ENCODE measurements around the gene IHH.

Gene IHH

DNA sequence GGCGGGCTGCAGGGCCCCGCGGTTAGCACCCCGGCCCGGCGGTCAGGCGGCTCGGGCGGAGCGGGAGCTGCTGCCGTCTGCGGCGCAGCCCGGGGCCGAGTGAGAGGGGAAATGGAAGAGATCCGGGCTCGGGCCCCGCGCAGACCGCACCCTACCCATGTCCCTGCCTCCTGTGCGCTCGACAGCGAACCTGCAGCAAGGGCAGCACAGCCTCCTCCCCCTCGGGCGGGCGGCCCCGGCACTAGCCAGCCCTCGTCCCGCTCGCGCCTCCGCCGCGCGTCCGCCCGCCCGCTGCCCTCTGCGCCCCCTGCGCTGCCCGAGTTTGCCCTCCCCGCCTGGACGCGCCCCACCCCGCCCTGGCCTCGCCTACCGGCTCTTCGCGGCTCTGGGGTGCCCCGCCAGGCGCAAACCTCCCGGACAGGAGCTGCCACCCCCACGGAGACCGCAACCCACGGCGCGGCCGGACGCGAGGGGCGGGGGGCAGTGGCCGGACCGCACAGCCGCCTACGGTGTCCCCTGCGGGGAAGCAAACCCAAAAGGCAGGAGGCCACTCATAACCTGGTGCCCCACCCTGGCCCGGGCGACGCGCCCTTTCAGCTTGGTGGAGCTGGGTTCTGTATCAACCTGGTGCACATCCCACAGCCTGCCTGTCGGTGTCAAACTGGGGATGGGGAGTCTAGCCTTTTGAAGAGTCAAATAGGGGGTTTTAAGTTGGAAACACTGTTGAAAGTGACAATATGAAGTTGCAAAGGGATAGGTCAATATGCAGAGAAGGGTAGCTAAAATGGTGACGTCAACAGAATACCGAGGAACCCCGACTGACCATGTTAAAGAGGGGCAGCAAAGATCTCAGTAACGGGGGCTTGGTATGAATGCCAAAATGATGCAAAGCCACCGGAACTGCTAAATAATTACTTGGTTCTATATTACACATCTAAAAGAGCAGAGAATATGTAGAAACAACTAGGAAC is at the start of gene IHH:
IHH (minus strand) TSS at position 101 of the 971 bp plus-strand sequence. CDS start 454 bp downstream, outside the sequence.
- no peak for DNase-seq

DNA sequence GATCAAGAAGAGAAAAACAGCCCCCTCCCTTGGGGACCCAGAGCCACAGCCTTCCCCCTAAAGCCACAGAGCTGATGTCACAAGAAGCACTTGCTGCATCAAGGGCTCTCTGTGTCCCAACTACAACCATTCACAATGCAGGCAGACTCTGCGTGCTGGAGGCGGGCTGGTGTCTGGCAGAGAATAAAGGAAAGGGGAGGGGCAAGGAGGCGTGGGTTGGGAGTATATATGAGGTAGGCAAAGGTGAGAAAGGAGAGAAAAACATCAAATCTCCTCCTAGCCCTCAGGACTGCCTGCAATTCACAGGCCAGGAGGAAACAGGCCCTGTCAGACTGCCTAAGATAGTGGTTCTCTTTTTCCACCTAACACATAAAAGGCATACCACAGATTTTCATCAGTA is 48.8 kb upstream of the IHH start:
- no peak for DNase-seq

DNA sequence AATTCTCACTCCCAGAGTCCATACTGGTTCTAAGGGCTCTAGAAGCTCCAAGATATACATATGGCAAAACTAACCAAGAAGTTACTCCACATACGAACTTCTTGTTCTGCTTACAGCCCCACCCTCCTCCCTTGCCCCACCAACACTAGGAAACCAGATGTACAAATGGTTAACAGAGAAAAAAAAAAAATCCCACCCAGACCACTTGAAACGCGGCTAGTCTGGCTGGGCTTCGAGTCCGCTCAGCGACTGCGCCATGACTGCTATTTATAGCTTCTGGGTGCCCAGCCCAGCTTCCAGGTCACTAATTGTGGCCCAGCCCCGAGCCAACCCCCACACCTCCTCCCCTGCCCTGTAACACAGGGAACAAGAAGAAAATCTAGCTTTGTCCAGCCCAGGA is 47.0 kb upstream of the IHH start:
- DNase-seq: no peak

DNA sequence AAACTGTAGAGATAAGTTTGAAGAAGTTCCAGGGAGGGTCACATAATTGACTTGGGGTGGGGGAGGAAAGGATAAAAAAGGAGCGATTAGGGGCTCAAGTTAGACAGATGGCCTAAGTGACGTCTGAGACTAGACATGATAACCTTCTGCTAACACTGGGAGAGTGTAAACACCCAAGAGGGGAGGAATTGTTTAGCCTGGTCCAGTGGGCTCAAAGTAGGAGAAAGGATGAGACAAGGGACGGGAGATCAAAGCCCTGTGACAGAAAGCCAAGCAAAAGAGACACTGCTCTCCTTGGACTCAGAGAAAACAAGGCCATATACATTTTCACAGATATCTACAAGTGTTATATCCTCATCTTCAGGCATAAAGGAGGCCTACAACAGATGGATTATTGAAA is 45.5 kb upstream of the IHH start:
- DNase-seq: no peak

DNA sequence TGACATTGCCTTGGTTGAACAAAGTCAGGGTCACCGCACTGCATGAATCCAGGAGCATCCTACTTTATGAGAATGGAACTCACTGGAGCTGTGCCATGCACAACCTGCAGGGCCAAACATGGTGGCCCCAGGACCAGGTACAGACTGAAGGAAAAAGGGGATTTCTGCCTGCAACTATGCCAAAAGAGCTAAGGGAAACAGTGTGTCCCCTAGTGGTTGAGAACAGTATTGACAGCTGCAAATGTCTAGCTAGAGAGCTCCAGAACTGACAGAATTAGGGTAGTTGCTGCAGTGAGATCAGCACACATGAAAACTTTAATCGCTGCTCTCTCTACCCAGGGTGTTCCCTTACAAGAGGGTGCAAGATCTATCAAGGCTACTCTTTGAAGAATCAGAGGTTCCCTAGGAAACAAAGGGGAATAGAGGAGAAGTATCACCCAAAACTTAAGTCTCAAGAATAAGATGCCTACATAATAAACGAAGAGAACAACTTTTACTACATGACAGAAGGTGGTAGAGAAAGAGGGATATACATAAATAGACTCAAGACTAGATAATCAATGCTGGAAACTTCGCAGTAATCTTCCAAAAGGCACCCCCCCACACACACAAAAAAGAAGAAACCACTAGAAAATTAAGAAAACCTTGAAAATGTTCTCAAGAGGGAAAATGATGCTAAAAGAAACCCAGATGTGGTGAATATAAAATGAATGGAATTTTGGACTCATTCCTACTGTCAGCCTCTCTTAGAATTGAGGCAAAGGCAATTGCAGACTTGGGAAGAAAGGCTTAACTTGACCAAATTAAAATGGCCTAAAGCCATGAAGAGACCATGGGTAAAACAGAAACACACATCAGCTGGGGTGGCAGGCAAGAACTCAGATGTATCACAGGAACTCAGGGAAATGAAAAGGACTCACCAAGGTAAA is 43.6 kb upstream of the IHH start:
- no peak for DNase-seq

DNA sequence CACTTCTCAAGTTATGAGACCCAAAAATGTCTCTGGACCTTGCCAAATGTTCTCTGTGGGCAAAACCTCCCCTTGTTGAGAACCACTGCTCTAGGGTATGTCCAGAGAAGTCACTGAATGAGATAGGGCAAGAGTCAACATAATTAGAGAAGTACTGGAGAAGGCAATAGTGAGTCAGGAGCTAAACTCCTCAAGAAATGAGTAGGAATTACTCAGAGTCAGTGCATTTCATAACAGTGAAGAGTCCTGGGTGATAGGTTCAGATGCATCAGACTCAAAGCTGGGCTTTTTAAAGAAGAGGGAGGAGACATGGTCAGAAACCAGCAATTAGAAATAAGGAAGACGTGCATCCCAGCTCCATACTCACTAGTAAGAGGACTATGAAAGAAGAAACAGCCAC is 38.6 kb upstream of the IHH start:
- DNase-seq: peak; percentile 20

DNA sequence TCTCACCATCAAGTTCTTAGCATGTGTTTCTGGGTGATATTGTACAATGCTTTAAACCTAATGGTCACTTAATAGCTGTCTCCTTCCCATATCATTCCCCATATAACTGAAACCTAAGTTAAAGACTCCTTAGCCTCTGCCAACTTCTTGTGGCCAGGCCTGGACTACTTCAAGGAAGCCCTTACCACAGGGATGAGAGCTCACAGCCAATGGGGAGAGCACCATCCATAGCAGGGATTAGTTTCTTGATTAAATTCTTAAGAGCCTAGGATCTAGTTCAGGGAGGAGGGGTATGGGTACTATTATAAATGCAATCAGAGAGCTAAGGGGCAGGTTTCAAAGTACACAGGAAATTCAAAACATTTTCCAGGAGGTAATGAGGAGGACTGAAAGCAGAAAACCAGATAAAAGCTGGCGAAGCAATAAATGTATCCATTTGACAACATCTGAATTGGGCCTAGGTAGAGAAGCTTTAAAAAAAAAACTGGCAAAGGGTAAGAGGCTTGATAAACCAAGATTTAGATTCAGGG is 34.8 kb upstream of the IHH start:
- no peak for DNase-seq

DNA sequence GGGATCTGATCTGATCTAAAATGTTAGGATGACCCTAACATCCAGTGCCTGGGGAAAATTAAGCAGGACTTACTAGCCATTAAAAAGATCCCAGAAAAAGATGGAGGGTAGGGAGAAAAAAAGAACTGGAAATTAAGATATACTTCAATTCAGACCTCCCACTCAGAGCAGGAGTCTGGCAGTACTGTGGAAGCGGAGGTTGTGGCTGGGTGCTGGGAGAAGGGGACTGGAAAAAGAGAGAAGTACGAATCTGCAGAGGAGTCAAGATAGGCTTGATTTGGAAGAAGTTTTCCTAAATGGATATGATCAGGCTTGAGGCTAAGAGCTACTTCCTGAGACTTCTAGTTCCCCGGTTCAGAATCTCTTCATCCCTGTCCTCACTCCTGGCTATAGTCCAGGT is 33.5 kb upstream of the IHH start:
- no peak for DNase-seq

DNA sequence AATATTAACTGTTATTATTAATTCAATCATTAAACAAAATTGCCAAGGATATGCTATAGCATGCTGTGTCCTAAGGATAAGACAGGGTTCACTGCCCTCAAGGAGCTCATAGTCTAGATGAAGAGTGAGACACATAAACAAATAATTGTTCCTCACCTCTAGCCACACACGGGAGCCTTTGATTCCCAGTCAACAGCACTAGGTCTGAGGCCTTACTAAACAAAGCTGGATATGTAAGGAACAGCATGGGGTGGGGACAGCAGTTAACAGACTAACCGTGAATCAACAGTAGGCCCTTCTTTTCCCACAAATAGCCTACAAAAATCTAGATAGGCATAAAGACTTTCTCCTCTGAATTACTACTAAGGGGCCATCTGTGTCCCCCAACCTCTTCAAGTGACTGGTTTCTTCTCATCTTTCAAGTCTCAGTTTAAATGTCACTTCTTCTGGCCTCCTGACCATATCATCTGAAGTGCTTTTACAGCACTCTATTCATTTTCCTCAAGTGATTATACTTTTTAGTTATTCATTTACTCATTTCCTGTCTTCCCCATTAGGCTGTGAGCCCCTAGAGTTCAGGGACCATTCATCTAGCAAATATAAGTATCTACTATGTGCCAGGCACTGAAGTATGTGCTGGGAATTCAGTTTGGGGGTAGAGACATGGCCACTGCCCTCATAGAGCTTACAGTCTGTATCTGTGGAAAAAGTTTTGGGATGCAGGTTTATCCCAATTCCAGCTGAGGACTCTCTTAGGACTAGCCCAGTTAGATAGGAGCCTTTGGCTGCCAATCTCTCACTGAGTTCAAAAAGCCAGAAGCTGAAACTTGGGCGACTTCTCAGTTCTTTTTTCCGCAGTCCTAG is 29.9 kb upstream of the IHH start:
- DNase-seq: no peak

DNA sequence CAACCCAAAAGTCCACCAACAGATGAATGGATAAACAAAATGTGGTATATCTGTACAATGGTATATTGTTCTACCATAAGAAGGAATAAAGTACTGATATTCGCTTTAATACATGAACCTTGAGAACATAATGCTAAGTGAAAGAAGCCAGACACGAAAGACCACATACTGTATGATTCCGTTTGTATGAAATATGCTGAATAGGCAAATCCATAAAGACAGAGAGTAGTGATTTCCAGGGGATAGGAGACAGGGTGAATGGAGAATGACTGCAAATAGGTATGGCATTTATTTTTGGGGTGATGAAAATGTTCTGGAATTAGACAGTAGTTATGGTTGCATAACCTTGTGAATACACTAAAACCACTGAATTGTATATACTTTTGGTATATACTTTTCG is 28.6 kb upstream of the IHH start:
- no peak for DNase-seq

DNA sequence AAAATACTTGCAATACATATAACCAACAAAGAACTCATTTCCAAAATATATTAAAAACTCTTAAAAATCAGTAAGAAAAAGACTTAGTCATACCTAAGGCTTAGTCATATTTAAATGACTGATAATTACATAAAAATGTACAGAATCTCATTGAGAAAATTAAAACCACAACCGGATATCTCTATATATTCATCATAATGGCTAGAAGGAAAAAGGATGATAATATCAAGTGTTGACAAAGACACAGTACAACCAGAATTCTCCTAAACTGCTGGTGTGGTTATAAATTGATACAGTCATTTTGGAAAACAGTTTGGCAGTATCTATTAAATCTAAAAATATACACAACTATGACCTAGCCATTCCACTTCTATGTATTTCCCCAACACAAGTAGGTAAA is 27.1 kb upstream of the IHH start:
- DNase-seq: no peak

DNA sequence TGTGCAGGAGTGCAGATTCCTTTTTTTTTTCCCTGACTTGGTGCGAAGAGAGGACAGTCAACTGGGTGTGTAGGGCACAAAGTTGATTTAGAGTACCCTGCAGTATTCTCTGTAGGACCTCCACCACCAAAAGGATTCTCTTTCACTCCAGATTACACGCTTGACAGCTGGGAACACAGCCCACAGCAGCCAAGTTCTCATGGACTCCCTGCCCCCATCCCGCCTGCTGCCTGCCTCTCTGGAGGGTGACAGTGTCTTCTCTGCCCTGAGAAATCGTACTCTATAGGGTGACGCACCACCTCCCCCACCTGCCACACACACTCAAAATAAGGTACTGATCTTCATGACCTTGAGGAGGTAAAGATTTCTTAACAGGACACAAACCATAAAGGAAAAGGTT is 26.6 kb upstream of the IHH start:
- DNase-seq: no peak

DNA sequence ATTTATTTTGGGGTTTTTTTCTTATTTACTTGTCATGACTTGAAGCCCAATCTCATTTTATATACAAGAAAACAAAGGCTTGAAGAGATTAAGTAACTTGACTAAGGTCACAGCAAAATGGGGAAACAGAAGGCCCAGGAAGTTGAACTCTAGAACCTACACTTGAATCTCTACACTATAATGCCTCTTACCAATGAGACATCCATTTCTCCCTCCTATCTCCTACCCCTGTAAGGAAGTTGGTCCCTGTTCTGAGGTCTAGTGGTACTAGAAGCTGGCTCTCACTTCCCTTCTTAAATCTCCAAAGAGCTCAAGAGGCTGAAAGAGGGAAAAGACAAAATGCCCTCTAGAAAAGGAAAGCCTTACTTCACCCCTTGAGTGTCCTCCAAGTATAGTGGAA is 25.5 kb upstream of the IHH start:
- DNase-seq: no peak

DNA sequence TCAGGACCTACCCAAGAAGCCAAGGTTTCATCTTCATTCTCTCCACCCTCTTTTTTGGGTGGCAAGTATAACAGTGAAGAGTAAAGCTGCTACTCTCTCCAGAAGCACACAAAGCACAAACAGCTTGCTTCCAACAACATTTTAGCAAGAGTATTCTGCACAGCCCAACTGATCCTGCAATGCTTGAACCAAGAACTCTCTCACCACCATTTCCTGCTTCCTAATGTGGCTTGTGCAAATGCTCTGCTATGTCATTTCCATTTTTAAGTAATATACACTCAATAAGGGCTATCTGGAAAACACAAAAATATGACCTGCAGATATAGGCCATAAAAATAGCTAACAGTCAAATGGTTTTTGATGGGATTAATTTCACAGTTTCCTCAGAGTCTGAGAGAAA is 24.1 kb upstream of the IHH start:
- DNase-seq: no peak

DNA sequence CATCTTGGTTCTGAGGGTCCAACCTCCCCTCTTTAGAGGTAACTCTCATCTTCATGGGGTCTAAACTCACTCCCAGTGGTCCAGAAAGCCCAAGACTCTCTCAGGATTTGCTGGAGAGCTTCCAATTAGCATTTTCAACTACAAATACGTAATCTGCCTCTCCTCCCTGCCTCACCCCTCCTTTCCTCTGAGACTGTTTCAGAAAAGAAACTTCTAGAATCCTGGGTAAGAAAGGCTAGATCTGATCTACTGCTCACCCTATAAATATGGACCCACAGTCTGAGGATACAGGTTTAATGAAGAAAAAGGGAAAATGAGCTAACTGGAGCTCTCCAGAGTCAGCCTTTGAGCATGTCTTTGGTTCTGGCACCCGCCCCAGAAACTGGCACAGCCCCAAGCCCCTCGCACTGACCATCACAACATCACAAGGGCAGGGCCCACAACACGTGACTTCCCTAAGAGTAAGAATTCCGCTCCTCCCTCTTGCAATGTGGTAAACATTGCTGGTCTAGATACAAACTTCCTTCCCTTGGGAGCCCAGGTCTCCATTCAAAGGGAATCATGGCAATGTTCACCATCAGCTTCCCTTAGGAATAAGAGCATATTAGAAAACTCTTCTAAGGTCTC is 21.7 kb upstream of the IHH start:
- no peak for DNase-seq

DNA sequence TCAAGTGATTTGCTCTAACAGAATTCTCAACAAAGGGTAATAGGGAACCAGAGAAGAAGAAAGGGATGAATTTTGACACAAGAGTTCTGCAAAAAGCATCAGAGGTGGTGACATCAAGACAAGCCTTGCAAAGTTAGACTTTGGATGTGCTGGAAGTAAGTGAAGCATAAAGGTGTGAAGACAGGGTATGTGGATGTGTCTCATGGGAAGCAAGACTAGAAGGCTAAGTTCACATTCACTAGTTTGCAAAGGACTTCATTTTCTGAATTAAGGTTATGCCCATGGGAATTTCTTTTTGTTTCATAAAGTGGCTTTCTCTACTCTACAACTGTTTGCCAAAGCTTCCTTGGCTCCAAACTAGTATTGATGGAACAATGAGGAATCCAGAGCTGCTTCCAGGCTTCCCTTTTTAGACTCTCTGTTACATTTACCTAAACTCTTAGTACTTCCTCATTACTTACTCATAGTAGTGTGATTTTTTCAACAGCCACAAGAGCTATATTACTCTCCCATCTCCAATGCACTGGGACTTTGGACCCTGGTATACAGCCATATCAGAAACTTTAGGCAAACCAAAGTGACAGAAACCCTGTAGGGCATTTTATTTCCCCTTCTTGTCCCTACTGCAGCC is 21.1 kb upstream of the IHH start:
- no peak for DNase-seq

DNA sequence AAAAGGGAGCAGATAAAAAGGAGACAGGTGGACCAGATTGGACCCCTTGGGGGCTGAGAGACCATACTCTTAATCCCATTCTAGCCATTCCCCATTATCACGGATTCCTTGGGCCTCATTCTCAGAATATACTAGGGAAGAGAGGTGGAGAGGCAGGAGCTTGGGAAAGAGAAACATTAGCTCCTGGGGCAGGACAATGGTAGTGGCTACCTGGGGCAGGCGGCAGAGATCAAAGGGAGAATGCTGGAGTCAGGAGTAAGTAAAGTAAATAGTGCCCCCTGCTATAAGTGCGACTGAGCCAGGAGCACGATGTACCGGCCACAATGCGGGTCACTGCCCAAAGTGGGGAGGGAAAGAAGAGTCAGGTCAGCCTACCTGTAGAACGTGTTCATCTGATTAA is 20.4 kb upstream of the IHH start:
- no peak for DNase-seq

DNA sequence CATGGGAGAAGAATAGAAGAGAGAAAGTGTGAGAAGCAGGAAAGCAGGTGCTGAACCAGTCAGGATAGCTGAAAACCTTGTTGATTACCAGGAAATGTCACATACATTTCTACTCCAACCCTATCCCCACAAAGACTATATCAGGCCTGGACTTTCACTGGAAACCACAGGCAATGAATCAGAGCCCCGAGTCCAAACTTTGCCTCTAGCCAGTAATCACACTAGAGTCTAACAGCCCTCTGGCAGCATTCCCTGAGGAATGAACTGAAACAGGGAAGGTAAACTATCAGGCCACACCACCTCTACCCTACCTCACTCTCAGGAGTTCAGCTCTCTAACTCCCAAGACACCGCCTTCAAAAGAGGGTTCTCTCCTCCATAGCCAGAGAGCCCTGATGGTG is 18.7 kb upstream of the IHH start:
- no peak for DNase-seq

DNA sequence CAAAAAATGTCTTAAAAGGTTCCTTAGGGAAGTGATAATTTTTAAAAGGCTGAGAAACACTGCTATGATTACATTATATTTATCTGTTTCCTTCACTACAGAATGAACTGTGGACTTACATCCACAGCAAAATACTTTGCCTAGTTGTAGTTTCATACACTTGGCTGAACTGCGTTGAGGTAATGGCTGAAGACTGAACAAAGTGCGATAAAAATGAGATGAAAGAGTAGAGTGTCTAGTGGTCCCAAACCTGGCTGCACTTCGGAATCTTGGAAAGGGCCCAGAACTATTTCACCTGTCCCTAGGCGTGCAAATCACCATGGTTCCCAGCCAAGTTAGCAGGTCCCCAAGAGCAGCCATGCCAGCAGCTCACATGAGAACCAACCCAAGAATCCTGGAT is 18.2 kb upstream of the IHH start:
- DNase-seq: no peak

DNA sequence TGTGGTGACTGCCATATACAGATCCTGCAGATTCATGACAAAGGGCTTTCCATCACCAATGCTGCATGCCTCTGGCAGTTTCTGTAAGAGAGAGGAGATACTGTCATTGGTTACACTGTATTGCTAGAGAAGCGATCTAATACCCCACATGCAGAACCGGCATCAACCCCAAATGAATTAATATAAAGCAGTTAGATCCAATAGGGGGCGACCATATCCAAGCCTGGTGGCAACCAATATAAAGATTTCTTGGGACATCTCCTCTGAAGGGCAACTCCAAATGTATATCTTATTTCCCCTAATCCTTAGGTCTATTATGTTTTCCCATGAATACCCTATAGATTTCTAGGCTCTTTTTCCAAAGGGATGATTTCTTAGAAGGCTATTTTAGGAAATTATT is 17.4 kb upstream of the IHH start:
- DNase-seq: no peak

DNA sequence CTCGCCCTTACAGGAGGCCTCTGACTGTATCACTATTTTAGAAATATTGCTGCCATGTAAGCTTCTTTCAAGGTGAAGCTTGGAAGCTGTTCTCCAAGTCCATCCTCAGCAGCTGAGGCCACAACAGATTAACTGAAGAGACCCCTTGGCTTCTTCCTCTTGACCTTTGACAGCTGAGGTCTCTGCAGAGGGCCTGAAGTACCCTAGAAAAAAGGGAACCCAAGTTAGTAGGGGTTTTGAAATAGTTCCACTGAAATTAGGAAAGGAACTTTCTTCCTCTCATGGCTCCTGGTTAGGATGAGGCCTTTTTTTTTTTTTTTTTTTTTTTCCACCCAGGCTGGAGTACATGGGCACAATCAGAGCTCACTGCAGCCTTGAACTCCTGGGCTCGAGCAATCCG is 15.5 kb upstream of the IHH start:
- no peak for DNase-seq
